HG03469 (cell line): ENCODE data around the gene SHISA5.
"Not testable (repeated sequence)": the region's sequence is repeated elsewhere in the genome, so short reads cannot be mapped to it uniquely, and the experiment has no call there.

ENCODE experiments used
- ATAC-seq: cut with Tn5 transposase; IDR thresholded peaks from one replicate; pipeline ENCODE4 v1.9.1; 2021; ENCODE audit warnings: mild to moderate bottlenecking, moderate library complexity, moderate number of reproducible peaks; ENCODE audit not compliant: unreplicated experiment

SHISA5 gene

GRCh38 chr3:48478626-48479555 is 25.1 kb downstream of the SHISA5 start:
- ATAC-seq, result no peak

- ATAC-seq, result no peak
Observed at GRCh38 chr3:48477959-48478520, 25.9 kb downstream of the SHISA5 start.

- no peak for ATAC-seq
Observed at GRCh38 chr3:48476426-48477053, 27.4 kb downstream of the SHISA5 start.

GRCh38 chr3:48475188-48475587 is 28.8 kb downstream of the SHISA5 start:
- no peak for ATAC-seq

- ATAC-seq, result no peak
Observed at GRCh38 chr3:48474619-48475018, 29.4 kb downstream of the SHISA5 start.

- ATAC-seq, result not testable (repeated sequence)
Observed at GRCh38 chr3:48474031-48474430, 29.9 kb downstream of the SHISA5 start.

GRCh38 chr3:48473617-48473952 is 30.4 kb downstream of the SHISA5 start:
- no peak for ATAC-seq

- peak; percentile 61 for ATAC-seq
Observed at GRCh38 chr3:48472923-48473616, 30.9 kb downstream of the SHISA5 start.

- no peak for ATAC-seq
Observed at GRCh38 chr3:48472673-48472922, 31.4 kb downstream of the SHISA5 start.

- no peak for ATAC-seq
Observed at GRCh38 chr3:48470286-48470685, 33.7 kb downstream of the SHISA5 start.

- ATAC-seq, result no peak
Observed at GRCh38 chr3:48469046-48469915, 34.7 kb downstream of the SHISA5 start.

GRCh38 chr3:48468329-48468731 is 35.6 kb downstream of the SHISA5 start:
- ATAC-seq, result no peak

GRCh38 chr3:48467473-48468267 is 36.3 kb downstream of the SHISA5 start:
- no peak for ATAC-seq

GRCh38 chr3:48467110-48467454 is 36.9 kb downstream of the SHISA5 start:
- no peak for ATAC-seq

GRCh38 chr3:48466386-48467109 is 37.4 kb downstream of the SHISA5 start:
- no peak for ATAC-seq

- peak; percentile 35 for ATAC-seq
Observed at GRCh38 chr3:48465531-48466378, 38.2 kb downstream of the SHISA5 start.

GRCh38 chr3:48465237-48465530 is 38.8 kb downstream of the SHISA5 start:
- ATAC-seq, result no peak

GRCh38 chr3:48464713-48465221 is 39.2 kb downstream of the SHISA5 start:
- no peak for ATAC-seq
